Naive thymus-derived CD4-positive, alpha-beta T cell (primary cell): Measurements from ENCODE around the gene FGD2. TPM values are rescaled to one million over a fixed set of nuclear protein-coding genes. Genes with fewer than 3 reads are reported as not detected.

ENCODE experiments used
- ATAC-seq: fragments of 150-1000 bp; cut with Tn5 transposase; 2 replicates; pipeline ENCODE4 v1.10.0; 2021; ENCODE audit warnings: mild to moderate bottlenecking, moderate library complexity
- CTCF ChIA-PET: fragments of 350-600 bp; sonication (Branson Sonifier 250); formaldehyde crosslinking; loops from one replicate; lab custom pipeline; 2021; ENCODE audit warnings: antibody characterized with exemption; lab: Charles Lee
- POLR2A ChIA-PET: fragments of 350-600 bp; sonication (Branson Sonifier 250); formaldehyde crosslinking; loops from one replicate; lab custom pipeline; 2021; ENCODE audit warnings: antibody characterized with exemption, inconsistent platforms; lab: Charles Lee
- DNase-seq, 9 donors: peaks; one replicate each; pipeline versions ENCODE4 v3.0.0 to v3.0.0-alpha.2; 2020 to 2022; ENCODE audit warnings: mixed read lengths in 1 of 9
- H3K27ac ChIP-seq: one replicate; pipeline ENCODE4 v1.7.0; 2013; ENCODE audit warnings: mild to moderate bottlenecking, low read depth, low read length, moderate library complexity
- H3K27me3 ChIP-seq, 2 donors: one replicate each; pipeline ENCODE4 v1.7.0; 2013; ENCODE audit warnings: low read length in 2 of 2, mild to moderate bottlenecking in 2 of 2, moderate library complexity in 2 of 2; ENCODE audit not compliant: control insufficient read depth in 2 of 2, insufficient read depth in 2 of 2
- H3K36me3 ChIP-seq, 3 experiments: 1 replicate in 2 of 3; 2 replicates in 1 of 3; pipeline ENCODE4 v1.7.0; 2013; ENCODE audit warnings: low read length in 3 of 3, mild to moderate bottlenecking in 3 of 3, moderate library complexity in 1 of 3; ENCODE audit not compliant: insufficient read depth in 3 of 3, control insufficient read depth in 2 of 3
- H3K4me1 ChIP-seq, 2 donors: one replicate each; pipeline ENCODE4 v1.7.0; 2013; ENCODE audit warnings: low read length in 2 of 2, mild to moderate bottlenecking in 2 of 2, moderate library complexity in 1 of 2; ENCODE audit not compliant: control insufficient read depth in 2 of 2, insufficient read depth in 2 of 2
- H3K4me3 ChIP-seq: 2 replicates; pipeline ENCODE4 v1.7.0; 2013; ENCODE audit warnings: mild to moderate bottlenecking, low read length
- H3K9me3 ChIP-seq, 3 experiments: 1 replicate in 2 of 3; 2 replicates in 1 of 3; pipeline ENCODE4 v1.7.0; 2013; ENCODE audit warnings: low read length in 3 of 3; ENCODE audit not compliant: control insufficient read depth in 2 of 3
- H3K27ac Mint-ChIP-seq, 9 donors: one replicate each; pipeline ENCODE4 v1.8.0; 2020 to 2022; ENCODE audit warnings: mixed read lengths in 9 of 9, mild to moderate bottlenecking in 8 of 9, moderate library complexity in 5 of 9, inconsistent platforms in 2 of 9
- H3K27me3 Mint-ChIP-seq, 5 donors: one replicate each; pipeline ENCODE4 v1.8.0; 2021 to 2022; ENCODE audit warnings: mixed read lengths in 5 of 5, mild to moderate bottlenecking in 1 of 5
- H3K36me3 Mint-ChIP-seq, 5 donors: one replicate each; pipeline ENCODE4 v1.8.0; 2020 to 2022; ENCODE audit warnings: mixed read lengths in 5 of 5, mild to moderate bottlenecking in 3 of 5, inconsistent platforms in 1 of 5
- H3K4me1 Mint-ChIP-seq, 7 donors: one replicate each; pipeline ENCODE4 v1.8.0; 2020 to 2022; ENCODE audit warnings: mixed read lengths in 7 of 7, mild to moderate bottlenecking in 3 of 7, inconsistent platforms in 1 of 7
- H3K4me3 Mint-ChIP-seq, 10 donors: one replicate each; pipeline ENCODE4 v1.8.0; 2020 to 2022; ENCODE audit warnings: mild to moderate bottlenecking in 10 of 10, mixed read lengths in 10 of 10, moderate library complexity in 6 of 10, inconsistent platforms in 2 of 10
- H3K9me3 Mint-ChIP-seq, 11 donors: one replicate each; pipeline ENCODE4 v1.8.0; 2020 to 2022; ENCODE audit warnings: mixed read lengths in 11 of 11, mild to moderate bottlenecking in 4 of 11, inconsistent platforms in 1 of 11, moderate library complexity in 1 of 11
- intact Hi-C, 2 donors: fragments of 100-400 bp; cut with micrococcal nuclease; formaldehyde crosslinking; loops; one replicate each; pipeline ENCODE4 v1.15.1; 2023
- polyA plus RNA-seq, 2 donors: library from polyadenylated mRNA; unstranded; fragments of 300-500 nt; fragmentation: Illumina TruSeq; gene quantifications; one replicate each; pipeline ENCODE4 v1.2.3, GENCODE V29; 2021
- total RNA-seq, 6 experiments: library from RNA in 5 of 6; stranded (reverse) in 5 of 6; gene quantifications; 1 replicate in 5 of 6; 2 replicates in 1 of 6; pipeline ENCODE4 v1.2.3 and lab custom pipeline; 2021 to 2026

FGD2 gene
- total and polyA plus RNA-seq, 7 experiments from 2014 or later, result 0.25 to 71.9 (median 1.6) TPM

DNA sequence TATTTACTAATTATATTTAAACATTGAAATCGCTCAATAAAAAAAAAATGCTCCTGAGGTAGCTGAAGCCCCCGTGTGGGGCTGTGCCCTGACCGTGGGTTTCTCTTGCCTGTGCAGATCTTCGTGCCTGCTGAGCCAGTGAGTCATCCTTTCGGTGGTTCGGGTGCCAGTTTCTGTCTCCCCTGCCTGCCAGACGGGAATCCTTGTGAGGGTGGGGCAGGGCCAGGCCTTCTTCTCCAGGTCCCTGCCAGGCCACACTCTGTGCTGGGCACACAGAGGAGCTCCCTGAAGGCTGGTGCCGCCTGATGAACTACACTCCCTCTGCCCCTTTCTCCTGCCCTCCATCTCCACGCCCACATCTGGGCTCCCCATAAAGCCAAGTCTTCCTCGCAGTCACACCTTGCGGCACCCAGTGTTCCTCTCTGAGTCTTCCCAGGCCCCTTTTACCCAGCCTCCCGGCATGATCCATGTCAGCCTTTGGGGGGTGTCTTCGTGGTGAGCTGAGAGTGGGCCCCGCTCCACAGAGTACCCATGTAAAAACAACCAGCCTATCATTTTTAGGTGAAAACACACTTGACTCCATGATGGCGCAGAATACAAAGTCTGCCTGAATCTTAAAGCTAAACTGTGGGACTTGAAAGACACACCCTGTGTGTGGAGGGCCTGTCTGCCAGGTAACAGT lies 19.3 kb downstream of the FGD2 start:
- H3K9me3 ChIP-seq, result no peaks in the 10 kb centered on the region
- H3K4me1 Mint-ChIP-seq, result peaks cover 28 to 79% (median 33%) of the 10 kb centered on the region in 7 donors
- ChIA-PET POLR2A (interaction anchor here (1.0 to 14.9 kb wide), 2 partner anchors 23 to 148 kb away, joined by 3 to 276 read pairs; partner anchors contain the start of gene PIM1), CTCF (interaction anchor here (1.7 to 16.2 kb wide), 4 partner anchors 9 to 181 kb away, joined by 3 to 639 read pairs (median 310); partner anchors contain the start of gene PIM1)
- intact Hi-C loops, result no loop called here
- H3K27me3 ChIP-seq, result no peaks in the 10 kb centered on the region
- peaks cover 0 to 4% (median 0%) of the 10 kb centered on the region in 5 donors for H3K36me3 Mint-ChIP-seq
- H3K9me3 Mint-ChIP-seq, result peaks cover 0 to 1% (median 0%) of the 10 kb centered on the region in 11 donors
- H3K27me3 Mint-ChIP-seq, result no peaks in the 10 kb centered on the region
- peak overlapping the region in 1 of 10 donors; percentile 46 for H3K4me3 Mint-ChIP-seq
- ATAC-seq (no peak), DNase-seq (peak in 1 of 9 donors; percentile 43)
- H3K4me3 ChIP-seq, result no peak overlapping the region
- peak overlapping the region in 5 of 9 donors; percentile 32 to 85 (median 51) for H3K27ac Mint-ChIP-seq
- no peaks in the 10 kb centered on the region for H3K36me3 ChIP-seq
- peaks cover 20 to 24% of the 10 kb centered on the region in 2 donors for H3K4me1 ChIP-seq
- no peak overlapping the region for H3K27ac ChIP-seq

DNA sequence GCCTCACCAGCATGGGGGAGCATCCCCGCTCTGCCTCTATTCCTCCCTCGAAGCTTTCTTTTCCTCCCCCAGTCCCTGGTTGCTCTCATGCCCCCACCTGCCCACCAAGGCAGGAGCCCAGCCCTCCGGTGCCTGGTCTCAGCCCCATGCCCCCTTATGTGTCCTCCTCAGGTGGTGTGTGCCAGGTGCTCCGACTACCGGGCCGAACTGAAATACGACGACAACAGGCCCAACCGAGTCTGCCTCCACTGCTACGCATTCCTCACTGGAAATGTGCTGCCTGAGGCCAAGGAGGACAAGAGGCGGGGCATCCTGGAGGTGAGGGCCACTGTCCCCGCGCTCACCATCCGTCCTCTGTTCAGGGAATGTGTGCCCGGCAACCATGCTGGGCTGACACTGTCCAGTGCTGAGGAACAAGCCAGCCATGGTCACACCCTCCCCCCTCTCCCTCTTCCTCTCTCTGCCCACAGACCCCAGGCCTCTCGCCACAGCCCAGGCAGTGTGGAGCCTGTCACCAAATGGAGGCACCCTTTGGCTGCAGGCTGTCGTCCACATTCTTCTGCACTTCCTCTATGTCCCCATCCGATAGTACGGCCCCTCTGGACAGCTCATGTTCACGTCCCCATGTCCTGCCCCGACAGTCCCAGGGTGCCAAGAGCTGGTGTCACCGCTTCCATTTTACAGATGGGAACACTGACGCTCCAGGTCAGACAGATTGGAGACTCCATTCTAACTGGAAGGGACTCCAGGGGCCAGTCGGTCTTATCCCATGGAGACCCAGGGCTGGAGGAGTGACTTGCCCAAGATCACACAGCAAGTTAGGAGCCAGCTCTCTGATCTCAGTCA lies 20.4 kb downstream of the FGD2 start:
- H3K27me3 Mint-ChIP-seq, result no peaks in the 10 kb centered on the region
- peaks cover 0 to 11% (median 0%) of the 10 kb centered on the region in 5 donors for H3K36me3 Mint-ChIP-seq
- ATAC-seq, result no peak
- CTCF ChIA-PET, result interaction anchor here (0.7 to 16.2 kb wide), 4 partner anchors 23 to 201 kb away, joined by 4 to 639 read pairs (median 310); partner anchors contain the start of gene PIM1
- no peak for DNase-seq
- H3K27ac ChIP-seq, result no peak overlapping the region
- no peak overlapping the region for H3K4me3 Mint-ChIP-seq
- H3K27me3 ChIP-seq, result no peaks in the 10 kb centered on the region
- no peaks in the 10 kb centered on the region for H3K9me3 ChIP-seq
- H3K9me3 Mint-ChIP-seq, result peaks cover 0 to 4% (median 0%) of the 10 kb centered on the region in 11 donors
- H3K27ac Mint-ChIP-seq, result peak overlapping the region in 4 of 9 donors; percentile 25 to 72 (median 42)
- H3K4me1 Mint-ChIP-seq, result peaks cover 28 to 84% (median 32%) of the 10 kb centered on the region in 7 donors
- peaks cover 20 to 24% of the 10 kb centered on the region in 2 donors for H3K4me1 ChIP-seq
- POLR2A ChIA-PET, result interaction anchor here (1.0 to 14.9 kb wide), 2 partner anchors 22 to 147 kb away, joined by 3 to 276 read pairs; partner anchors contain the start of gene PIM1
- H3K4me3 ChIP-seq, result no peak overlapping the region
- H3K36me3 ChIP-seq, result no peaks in the 10 kb centered on the region
- intact Hi-C loops, result no loop called here

DNA sequence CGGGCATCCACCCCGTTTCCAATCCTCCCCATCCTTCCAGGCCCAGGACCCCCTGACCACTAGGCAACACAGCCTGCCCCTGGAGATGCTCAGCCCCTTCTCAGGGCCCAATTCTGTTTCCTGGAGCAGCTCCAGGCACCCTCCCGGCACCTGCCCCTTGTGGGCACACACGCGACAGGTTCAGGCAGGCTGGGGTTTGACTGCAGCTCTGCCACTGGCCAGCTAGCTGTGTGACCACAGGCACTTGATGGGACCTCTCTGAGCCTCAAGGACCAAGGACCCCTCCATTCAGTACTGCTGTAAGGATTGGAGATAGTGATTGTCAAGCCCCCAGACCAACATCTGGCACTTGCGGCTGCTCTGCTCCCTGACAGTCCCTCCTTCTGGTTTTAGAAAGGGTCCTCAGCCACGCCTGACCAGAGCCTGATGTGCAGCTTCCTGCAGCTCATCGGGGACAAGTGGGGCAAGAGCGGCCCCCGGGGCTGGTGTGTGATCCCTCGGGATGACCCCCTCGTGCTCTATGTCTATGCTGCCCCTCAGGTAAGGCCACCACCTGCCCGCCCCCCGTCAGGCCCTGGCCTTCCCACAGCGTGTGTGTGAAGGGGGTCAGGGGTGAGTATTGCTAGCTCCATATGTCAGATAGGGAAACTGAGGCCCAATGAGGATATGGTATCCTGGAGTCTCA lies 21.7 kb downstream of the FGD2 start:
- no peak overlapping the region for H3K4me3 Mint-ChIP-seq
- peaks cover 0 to 15% (median 0%) of the 10 kb centered on the region in 5 donors for H3K36me3 Mint-ChIP-seq
- peak overlapping the region in 4 of 9 donors; percentile 16 to 49 (median 34) for H3K27ac Mint-ChIP-seq
- Histone ChIP-seq H3K4me3 (no peak overlapping the region), H3K27ac (no peak overlapping the region), H3K4me1 (peaks cover 14 to 19% of the 10 kb centered on the region in 2 donors), H3K27me3 (no peaks in the 10 kb centered on the region), H3K9me3 (no peaks in the 10 kb centered on the region), H3K36me3 (no peaks in the 10 kb centered on the region)
- H3K4me1 Mint-ChIP-seq, result peaks cover 18 to 73% (median 21%) of the 10 kb centered on the region in 7 donors
- H3K27me3 Mint-ChIP-seq, result no peaks in the 10 kb centered on the region
- intact Hi-C loops, result no loop called here
- ChIA-PET POLR2A (interaction anchor here (0.6 to 14.9 kb wide), 2 partner anchors 10 to 146 kb away, joined by 3 to 276 read pairs; partner anchors contain the start of gene PIM1), CTCF (interaction anchor here (0.7 to 16.2 kb wide), 7 partner anchors 8 to 199 kb away, joined by 4 to 639 read pairs (median 9); partner anchors contain the start of gene PIM1)
- H3K9me3 Mint-ChIP-seq, result peaks cover 0 to 4% (median 0%) of the 10 kb centered on the region in 11 donors
- ATAC-seq (no peak), DNase-seq (no peak)

DNA sequence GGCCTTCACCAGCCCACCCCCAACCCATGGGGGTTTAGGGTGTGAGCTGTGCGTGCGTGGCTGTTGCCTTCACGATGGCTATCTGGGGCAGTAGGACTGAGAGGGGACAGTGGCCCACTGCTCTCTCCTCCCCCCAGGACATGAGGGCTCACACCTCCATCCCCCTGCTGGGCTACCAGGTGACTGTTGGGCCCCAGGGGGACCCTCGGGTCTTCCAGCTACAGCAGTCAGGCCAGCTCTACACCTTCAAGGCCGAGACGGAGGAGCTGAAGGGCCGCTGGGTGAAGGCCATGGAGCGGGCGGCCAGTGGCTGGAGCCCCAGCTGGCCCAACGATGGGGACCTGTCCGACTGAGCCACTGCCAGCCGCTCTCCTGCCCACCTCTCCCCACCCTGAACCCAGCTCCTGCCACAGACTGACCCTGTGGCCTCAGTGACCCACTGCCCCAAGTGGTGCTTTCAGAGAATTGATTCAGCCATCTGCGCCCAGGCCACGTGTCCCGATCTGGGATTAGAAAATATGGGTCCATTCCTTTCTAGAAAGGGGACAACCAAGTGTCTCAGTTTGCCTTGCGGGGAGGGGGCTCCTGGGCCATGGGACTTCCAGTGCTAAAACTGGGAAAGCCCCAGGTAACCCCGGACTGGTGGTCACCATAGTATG lies 22.5 kb downstream of the FGD2 start:
- H3K4me3 ChIP-seq, result no peak overlapping the region
- intact Hi-C loops, result loop anchor here in 1 of 2 donors (2.0 kb wide), 1 partner anchor 23 kb away; no protein-coding TSS in a partner anchor
- DNase-seq (no peak), ATAC-seq (no peak)
- H3K4me3 Mint-ChIP-seq, result no peak overlapping the region
- H3K4me1 ChIP-seq, result peaks cover 6 to 14% of the 10 kb centered on the region in 2 donors
- H3K36me3 ChIP-seq, result no peaks in the 10 kb centered on the region
- H3K27me3 Mint-ChIP-seq, result no peaks in the 10 kb centered on the region
- H3K27ac ChIP-seq, result no peak overlapping the region
- peak overlapping the region in 2 of 9 donors; percentile 23 to 29 for H3K27ac Mint-ChIP-seq
- ChIA-PET CTCF (interaction anchor here (1.1 to 16.2 kb wide), 7 partner anchors 9 to 178 kb away, joined by 3 to 639 read pairs (median 9); partner anchors contain the start of gene PIM1), POLR2A (interaction anchor here (14.9 kb wide), 1 partner anchor 145 kb away, joined by 276 read pairs; the partner anchor contains the start of gene PIM1)
- no peaks in the 10 kb centered on the region for H3K27me3 ChIP-seq
- no peaks in the 10 kb centered on the region for H3K9me3 ChIP-seq
- peaks cover 10 to 69% (median 14%) of the 10 kb centered on the region in 7 donors for H3K4me1 Mint-ChIP-seq
- H3K9me3 Mint-ChIP-seq, result peaks cover 0 to 6% (median 0%) of the 10 kb centered on the region in 11 donors
- peaks cover 0 to 16% (median 0%) of the 10 kb centered on the region in 5 donors for H3K36me3 Mint-ChIP-seq

DNA sequence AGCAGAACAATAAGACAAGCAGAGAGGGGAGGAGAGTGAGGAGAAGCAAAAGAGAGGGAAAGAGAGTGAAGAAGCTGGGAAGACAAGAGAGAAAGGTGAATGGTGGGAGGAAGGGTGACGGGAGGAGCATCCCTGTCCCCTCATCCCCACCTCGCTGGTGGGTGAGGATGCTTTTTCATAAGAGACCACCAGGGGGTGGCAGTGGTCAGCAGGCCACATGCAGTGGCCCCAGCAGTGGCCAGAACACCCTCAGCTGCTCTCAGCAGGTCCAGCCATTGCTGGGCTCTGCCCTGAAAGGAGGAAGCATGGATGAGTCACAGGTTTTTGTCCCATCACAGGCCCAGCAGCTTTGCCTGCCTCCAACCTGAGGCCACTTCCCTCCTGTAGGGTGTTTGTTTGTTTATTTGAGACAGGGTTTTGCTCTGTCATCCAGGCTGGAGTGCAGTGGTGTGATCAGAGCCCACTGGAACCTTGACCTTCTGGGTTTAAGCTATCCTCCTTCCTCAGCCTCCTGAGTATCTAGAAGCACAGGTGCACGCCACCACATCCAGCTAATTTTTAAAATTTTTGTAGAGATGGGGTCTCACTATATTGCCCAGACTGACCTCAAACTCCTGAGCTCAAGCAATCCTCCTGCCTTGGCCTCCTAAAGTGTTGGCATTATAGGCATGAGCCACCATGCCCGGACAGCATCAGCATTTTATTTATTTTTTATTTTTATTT lies 24.0 kb downstream of the FGD2 start:
- POLR2A ChIA-PET, result interaction anchor here (1.0 to 14.9 kb wide), 6 partner anchors 18 to 193 kb away, joined by 3 to 276 read pairs (median 4); partner anchors contain the start of gene PIM1
- intact Hi-C loops, result loop anchor here (1.0 to 2.0 kb wide), 3 partner anchors 21 to 143 kb away; no protein-coding TSS in a partner anchor
- Mint-ChIP-seq H3K36me3 (peaks cover 0 to 19% (median 0%) of the 10 kb centered on the region in 5 donors), H3K9me3 (peaks cover 0 to 9% (median 0%) of the 10 kb centered on the region in 11 donors), H3K27ac (peak overlapping the region in 3 of 9 donors; percentile 22 to 84 (median 23)), H3K4me3 (peak overlapping the region in 1 of 10 donors; percentile 23), H3K27me3 (no peaks in the 10 kb centered on the region), H3K4me1 (peaks cover 4 to 70% (median 14%) of the 10 kb centered on the region in 7 donors)
- DNase-seq (peak in 1 of 9 donors; percentile 54), ATAC-seq (peak; percentile 92)
- Histone ChIP-seq H3K27ac (no peak overlapping the region), H3K9me3 (no peaks in the 10 kb centered on the region), H3K27me3 (no peaks in the 10 kb centered on the region), H3K4me1 (peaks cover 5 to 14% of the 10 kb centered on the region in 2 donors), H3K4me3 (no peak overlapping the region), H3K36me3 (no peaks in the 10 kb centered on the region)
- CTCF ChIA-PET, result interaction anchor here (0.6 to 16.2 kb wide), 7 partner anchors 11 to 369 kb away, joined by 3 to 639 read pairs (median 22); partner anchors contain the start of gene PIM1
